ENCODE data around the gene GPD2.

The GPD2 gene

DNA sequence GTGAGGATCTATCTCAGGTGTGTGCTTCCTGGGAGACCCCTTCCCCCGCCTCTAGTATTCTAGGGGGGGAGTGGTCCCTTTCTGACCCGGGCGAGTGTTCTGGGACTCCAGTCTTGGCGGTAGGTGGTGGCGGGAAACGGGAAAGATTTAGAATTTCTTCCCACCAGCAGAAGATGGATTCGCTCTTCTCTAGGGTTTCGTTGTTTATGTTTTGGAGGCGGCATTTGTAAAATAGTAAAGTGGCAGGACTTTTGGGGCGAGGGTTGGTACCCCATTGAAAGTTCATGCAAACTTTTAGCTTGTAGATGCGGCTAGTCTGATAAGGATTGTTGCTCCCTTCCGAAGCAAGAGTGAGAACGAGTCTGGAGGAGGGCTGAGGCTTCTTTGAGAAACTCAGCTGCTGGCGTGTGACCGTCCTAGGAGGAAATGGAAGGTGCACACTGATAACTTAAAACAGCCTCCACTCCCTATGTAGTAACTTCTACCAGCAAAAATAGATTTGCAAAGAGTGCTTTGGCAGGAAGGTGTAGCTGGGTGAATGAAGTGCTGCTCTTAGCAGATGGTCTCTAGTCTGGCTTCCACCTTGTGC lies 412 bp downstream of the GPD2 start:
- no peak for DNase-seq

DNA sequence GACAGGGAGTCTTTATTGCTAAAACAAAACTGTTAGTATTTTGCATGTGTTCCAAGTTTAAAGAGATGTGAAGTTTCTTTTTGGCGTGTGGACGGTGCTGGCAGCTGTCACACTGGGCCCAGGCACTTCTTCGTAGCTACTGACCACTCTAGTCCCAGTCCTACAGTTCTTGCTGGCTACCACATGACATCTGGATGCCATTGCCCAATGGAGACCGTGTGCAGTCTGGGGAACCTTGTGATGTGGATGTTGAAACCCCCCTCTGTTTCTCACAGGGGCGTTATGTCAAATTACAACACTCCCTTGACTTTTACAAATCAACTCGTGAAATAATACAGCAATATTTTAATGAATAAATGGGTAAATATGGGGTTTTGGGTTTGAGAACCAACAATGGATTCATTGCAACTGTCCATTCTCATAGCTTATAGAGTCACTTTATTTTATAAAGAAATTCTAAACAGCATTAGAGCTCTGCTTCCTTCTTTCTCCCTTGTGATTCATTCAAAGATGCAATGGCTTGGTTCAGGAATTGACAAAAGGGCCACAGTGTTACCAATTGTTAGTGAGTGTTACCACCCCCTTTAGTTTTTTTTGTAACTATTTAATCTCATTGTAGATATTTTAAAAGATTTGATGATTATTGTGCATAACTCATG lies 1.2 kb downstream of the GPD2 start:
- DNase-seq: no peak

DNA sequence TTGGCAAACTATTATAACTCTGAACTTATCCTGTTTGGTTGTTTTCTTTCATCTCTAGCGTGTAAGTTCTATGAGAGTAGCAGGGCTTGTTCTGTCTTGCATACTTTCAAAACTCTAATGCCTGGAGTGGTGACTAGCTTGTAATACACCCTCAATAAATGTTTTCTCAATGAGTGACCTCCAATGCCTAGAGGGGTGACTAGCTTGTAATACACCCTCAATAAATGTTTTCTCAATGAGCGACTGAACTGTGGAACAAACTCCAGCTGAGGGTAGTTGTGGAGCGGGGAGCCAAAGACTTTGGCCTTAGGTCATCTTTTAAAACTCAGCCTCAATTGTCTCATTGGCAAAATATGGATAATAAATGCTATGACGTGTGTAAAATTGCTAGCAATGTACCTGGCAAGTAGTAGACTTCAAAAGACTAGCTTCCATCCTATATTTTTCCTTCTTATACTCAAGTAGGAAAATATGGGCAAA lies 1.8 kb downstream of the GPD2 start:
- no peak for DNase-seq

DNA sequence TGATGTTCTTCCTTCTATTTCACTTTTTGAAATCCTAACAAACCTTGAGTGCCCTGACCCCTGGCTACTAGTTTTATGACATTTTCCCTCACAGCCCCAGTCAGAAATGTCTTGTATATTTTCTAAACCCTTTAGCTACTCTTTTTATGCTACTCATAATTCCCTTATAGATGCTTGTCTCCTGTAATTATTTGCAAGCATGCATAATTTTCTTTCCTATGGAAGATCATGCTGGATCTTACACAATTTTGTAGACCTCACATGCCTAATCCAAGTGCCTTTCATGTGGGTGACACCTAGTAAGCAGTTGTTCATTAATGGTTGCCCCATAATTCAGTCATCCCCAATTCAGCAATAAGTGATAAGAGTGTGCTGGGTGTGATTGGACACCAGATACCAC lies 6.9 kb downstream of the GPD2 start:
- no peak for DNase-seq

DNA sequence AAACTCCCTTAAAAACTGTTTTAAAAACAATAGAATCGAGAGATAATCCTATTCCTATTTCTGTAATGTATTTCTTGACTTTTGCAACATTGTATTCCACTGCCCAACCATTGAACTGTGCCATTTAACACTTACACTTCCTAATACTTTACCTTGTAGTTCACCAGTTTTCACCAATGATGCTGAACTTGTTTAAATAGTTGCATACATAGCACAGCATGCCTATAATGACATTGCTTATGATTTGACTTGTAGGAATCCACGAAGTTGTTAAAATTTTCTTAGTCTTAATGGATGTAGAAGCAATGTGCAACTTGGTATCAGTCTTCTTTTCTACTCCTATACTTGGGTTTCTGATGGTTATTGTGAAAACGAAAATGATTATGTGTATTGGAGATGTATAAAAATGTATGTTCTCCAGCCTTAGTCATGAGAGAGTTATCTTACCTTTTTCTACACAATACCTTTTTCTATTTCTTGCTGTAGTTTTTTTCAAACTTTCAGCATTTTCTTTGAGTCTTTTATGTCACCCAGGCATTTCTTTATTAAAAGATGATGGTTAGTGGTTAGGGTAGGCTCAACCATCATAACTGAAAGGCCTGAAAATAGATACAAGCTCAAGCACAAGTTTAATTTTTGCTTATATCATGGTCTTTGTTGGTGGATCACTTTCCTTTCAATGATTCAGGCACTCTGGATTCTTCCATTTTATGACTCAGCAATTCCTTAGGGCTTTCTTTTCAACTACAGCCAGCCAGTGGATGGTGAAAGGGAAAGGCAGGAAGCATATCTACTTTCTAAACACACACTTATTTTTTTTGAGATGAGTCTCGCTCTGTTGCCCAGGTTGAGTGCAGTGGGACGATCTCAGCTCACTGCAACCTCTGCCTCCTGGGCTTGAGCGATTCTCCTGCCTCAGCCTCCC lies 9.4 kb downstream of the GPD2 start:
- no peak for DNase-seq

DNA sequence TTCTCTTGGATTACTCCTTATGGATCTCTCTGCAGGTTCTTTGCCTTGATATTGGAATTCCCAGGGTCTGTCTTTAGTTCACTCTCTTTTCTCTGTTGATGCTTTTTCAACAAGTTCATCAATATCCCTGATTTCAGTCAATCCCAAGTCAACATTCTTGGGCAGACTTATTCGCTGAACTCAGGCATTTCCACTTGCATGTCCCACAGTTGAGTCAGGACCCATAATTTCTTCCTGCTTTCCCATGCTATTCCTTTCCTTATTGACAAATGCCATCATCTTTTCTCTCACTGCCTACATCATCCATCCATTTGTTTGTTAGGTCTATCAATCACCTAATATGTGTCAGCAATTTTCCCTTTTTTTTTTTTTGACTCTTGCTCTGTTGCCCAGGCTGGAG lies 11.6 kb downstream of the GPD2 start:
- DNase-seq: no peak

DNA sequence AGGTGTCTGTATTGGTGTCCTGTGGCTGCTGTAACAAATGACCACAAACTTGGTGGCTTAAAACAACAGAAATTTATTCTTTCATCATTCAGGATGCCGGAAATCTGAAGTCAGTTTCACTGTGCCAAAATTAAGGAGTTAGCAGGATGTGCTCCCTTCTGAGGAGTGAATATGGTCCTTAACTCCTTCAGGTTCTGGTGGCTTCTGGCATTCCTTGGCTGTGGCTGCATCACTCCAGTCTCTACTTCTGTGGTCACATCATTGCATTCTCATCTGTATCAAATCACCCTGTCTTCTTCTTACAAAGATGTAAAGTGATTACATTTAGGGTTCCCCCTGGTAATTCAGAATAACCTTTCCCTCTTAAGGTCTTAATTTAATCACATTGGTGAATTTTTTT lies 12.6 kb downstream of the GPD2 start:
- no peak for DNase-seq

DNA sequence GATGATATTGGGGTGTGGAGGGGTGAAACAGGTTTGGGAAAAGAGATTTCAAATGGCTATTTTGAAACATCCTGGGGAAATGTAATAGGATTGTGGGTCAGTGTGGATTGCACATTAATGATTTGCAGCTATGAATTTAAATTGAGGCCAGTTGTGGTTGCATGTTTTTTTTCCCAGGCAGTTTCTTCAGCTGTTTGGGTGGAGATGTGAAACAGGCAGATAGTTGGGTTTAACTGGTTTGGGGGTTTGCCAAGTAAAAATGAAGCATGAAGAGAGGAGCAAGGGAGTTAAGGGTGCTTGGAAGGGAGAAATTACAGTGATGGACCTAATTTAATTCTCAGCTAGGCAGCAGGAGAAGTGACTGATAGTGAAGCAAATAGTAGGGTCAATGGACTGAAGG lies 16.8 kb downstream of the GPD2 start:
- DNase-seq: no peak

DNA sequence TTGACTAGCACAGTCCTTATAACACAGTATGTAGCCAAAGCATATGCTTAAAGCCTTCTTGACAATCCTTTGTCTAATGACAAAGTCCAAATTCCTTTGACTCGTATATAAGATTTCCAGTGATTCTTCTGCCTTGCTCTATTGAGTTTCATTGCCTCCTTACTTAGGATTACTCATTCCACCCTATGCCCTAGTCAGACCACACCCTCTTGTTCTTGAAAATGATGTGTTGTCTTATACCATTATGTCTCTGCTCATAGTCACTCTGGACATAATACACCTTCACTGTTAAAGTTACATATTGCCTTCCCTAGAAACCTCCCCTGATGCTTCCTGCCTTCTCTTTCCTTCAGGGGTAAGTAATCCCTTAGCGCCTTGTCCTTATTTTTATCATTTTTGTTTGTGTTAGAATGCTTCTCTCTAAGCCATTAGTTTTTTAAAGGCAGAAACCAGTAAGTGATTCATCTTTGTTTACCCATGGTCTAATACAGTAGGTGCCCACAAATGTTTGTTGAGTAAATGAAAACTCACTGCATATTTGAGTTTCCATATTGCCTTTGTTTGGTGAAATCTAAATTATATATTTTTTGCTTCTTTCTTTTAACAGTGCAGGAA lies 19.3 kb downstream of the GPD2 start:
- DNase-seq: no peak

DNA sequence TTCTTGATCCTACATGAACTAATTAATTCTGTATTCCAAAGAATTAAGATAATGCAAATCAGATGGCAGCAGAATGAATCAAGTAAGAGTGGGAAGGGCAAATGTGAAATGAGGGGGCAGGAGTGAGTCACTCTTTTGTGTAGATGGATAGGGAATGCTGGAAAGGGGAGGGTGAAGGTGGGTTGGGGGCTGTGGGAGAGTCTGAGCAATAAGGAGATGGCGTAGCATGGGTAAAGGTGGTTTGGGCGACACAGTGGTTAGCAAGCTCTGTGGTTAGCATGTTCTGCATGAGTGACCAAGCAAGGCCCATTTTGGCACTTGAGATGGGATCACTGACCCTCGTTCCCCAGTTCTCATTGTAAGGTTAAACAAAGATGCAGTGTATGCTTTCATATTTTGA lies 20.4 kb downstream of the GPD2 start:
- no peak for DNase-seq

DNA sequence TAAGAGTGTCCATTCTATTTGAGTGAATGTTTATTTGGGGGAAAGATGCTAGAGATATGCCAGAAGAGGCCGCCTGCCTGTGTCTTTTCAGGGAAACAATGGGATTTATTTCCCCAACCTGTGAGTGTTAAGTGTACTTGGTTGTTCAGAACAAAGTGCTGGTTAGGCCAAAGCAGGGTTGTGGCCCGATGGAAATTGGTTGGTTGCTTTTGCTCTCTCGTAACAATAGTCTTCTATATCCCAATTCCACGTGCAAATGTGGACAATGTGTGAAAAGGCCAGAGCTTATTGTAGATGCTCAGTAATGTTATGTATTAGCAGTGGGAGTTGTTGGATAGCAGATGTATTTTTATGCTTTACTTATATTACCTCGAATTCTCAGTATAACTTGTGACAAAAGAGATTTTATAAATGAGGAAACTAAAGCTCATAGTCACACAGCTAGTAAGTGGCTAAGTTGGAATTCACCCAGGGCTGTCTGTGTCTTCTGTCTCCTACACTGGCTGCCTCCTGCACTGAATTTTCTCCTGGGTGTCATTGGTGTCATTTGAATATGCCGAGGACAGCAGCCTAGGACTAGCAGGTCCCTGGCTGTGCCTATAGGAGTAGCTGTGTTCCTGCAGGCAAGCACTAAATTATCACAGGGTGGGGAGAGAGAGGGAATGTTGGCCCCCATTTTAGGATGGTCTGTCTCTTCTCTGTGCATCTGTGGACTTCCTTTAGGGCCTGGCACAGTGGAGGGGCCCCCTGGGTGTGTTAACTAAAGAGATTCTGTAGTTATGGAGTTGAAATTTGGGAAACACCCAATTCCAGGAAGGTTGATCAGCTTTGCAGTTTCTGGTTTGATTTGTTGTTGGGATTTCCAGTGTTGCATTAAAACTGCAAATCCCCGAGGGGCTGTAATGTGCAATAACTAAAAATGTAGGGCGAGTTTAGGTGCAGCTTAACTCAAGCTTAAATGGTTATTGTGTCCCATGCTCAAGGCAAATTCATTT lies 21.6 kb downstream of the GPD2 start:
- DNase-seq: no peak

DNA sequence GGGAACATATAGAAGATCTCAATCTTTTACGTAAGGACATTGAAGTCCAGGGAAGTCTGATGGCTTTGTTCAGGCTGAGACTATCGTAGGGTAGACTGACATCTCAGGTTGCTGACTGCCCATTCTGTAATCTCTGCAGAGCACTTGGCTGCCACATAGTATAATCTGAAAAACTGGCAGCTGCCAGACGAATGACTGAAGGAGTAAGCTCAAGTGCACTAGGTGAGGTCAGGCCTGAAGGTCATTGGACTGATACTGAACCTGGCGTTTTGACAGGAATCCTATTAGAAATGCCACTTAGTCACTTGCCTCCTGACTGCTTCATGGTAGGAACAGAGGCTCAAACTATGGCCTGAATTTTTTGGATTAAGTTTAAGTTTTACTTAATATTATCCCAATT lies 23.5 kb downstream of the GPD2 start:
- no peak for DNase-seq

DNA sequence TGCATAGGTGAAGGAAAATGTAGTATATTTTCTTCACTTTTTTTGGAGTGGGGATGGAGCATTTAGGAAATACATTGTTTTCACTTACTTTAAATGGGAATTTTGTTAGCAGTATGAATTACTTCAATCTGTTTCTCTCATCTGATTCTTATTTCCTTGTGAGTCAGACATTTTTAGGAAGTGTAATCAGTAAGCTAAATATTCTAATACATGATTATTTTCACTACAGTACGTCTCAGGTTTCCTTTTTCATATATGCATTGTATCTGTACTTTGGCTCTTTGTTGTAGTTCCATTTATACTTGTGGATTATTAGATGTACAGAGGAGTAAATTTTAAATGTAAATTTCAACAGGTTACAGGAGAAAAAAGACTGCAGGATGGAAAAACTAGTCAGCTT lies 27.9 kb downstream of the GPD2 start:
- DNase-seq: no peak

DNA sequence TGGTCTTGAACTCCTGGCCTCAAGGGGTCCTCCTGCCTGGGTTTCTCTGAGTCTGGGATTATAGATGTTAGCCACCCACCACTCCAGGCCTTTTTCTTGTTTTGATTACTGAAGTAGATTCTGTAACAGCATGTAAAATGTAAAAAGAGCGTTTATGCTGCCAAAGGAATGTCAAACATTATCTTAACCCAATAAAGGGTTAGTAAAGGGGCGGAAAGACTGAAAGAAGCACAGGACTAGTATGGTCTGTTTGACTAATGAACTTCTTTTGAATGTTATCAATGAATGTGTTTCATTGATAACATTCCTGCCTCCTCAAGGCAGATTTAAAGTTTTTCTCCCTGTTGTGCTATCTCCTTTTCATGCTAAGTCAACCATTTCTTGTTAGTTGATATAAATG lies 29.4 kb downstream of the GPD2 start:
- DNase-seq: no peak

DNA sequence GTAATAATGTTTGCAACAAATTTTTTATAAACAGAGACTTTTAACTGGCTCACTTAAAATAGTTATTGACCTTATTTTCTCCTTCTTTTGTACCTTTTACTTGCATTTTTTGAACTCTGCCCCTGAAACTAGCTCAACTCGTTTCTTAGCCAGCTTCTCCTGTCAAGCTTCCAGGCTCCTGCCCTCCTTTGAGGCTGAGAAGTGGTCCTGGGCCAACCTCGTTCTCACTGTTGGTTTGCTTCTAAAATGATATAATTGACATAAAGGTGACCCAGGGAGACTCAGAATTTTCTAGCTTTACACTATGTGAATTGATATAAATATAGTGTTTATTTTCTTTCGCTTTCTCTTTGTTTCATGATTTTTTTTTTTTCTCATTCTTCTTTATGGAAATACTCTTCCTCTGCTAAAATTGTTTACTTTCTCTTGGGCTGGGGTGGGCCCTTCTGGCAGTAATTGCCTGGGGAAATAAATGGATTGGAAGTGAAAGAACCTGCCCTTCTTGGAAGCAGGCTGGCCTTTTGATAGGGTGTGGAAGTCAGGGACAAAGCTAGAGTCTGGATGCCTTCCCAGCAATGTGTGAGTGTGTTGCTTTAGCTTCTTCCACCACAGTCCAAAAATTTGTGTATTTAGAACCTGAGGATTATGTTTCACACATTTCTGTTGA lies 30.7 kb downstream of the GPD2 start:
- no peak for DNase-seq

DNA sequence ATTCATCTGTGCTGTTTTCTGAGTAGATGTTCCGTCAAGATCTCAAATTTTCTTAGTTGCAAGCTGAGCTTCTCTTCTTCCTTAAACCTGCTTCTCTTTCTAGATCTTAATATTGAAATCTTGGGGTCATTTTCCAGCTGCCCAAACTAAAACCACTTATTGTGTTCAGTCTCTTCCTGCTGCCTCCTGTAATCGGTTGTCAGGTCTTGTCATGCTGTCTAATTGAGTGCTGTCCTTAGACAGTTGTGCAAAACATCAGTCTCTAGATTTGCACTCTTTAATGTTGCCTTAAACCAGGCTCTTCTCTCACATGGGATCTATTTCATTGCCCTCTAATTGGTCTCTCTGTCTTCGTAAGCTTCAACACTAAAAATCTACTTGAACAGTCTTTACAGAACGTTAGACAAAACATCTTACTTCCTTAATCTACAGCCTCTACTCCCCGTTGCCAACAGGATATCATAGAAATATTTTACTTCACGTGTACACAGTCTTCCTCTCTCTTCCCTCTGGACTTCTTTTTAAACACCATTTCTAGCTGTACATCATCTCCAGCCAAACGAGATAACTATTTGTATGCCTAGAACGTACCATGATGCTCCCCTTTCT lies 34.9 kb downstream of the GPD2 start:
- DNase-seq: no peak

DNA sequence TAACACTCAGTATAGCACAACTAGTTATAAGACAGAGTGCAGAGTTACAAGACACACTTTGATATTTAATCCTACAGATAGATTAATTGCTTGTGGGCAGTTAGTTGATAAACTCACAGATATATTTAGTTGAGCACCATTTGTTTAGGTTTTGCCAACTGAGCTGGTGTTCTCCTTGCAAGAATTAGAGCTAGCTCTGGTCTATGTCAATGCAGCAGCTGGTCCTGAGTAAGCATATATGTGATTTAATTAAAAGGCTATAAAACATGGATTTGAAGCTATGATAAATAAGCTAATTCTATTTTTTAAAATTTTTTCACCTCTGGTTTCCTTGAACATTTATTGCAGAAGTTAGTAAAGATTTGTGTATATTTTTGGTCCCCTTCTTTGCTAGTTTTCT lies 35.6 kb downstream of the GPD2 start:
- no peak for DNase-seq

DNA sequence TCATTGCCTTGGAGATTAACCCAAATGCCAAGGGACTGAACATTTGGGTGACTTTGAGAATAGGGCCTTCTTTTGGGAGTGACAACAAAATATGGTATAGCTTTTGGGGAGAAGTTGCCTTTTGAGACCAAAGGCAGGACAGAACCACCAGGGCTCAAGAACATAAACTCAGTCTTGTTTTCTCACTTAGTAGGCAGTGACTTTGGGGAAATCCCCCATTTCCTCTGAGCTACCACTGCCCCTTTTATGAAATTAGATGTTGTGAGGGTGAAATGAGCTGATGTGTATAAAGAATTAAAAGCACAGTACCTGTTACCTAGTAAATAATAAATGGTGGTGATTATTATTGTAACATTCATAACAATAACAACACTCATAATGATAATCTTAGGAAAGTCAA lies 36.5 kb downstream of the GPD2 start:
- no peak for DNase-seq

DNA sequence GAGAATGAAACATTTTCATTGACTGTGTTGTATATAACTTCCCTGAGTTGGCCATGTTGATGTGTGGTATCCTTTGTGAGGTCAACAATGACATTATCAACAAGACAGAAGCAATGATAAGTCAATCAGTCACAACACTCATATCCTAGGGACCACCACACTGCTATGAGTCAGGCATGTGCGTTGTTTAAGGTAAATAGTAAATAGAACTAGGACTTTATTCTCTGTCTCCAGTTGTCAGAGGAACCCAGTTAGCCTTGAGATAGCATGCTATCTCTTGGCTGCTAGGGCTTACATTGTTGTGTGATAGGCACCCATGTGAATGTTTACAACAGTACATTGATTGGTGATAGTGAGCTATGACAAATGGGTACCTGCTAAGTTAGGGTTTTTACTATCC lies 37.3 kb downstream of the GPD2 start:
- DNase-seq: no peak

DNA sequence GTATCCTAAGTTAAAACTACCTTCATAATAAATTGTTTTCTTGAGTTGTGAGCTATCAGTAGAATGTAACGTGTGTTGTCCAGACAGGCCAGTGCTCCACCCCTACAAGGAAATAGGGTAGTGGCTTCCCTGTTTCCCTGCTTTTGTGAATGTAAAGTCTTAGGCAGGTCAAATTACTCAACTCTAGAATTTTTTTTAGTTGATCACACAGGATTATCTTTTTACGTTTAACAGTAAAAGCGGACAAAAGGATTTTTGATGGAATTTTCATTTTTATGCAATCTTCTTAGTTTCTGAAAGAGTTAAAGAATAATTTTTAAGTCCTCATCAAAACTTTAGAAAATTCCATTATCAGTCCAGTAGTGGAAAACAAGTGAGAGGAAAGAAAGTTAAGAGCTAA lies 38.2 kb downstream of the GPD2 start:
- DNase-seq: no peak

Measured in NCI-H2107 (cell line).